ENCODE data around the gene PLXDC1.

- TF ChIP-seq POLR2A (IDR thresholded peaks at IDR 0.05) (no peak), CTCF (IDR thresholded peaks at IDR 0.05) (no peak)
Measured at GRCh38 chr17:39191750-39192510, 40.5 kb upstream of the PLXDC1 start.
